ENCODE measurements around the gene RASSF4. TPM values are rescaled to one million over a fixed set of nuclear protein-coding genes. Genes with fewer than 3 reads are reported as not detected.

RASSF4 gene
- total and polyA plus RNA-seq, 12 donors: 41.2 to 120 (median 79.9) TPM

GRCh38 chr10:45035673-45036072 is 76.1 kb downstream of the RASSF4 start:
- H3K27me3 ChIP-seq: no peaks in the 10 kb centered on the region
- H3K9me3 ChIP-seq: peaks cover 0 to 16% (median 2%) of the 10 kb centered on the region in 11 donors
- H3K4me1 ChIP-seq: no peaks in the 10 kb centered on the region
- no peak overlapping the region for H3K4me3 ChIP-seq
- no peak for DNase-seq
- no peak for ATAC-seq
- no peak for TF ChIP-seq CTCF (IDR thresholded peaks at IDR 0.05)
- intact Hi-C loops (cut with DNase I): no loop called here
- H3K27ac ChIP-seq: no peak overlapping the region
- no peaks in the 10 kb centered on the region for H3K36me3 ChIP-seq

- DNase-seq: no peak
- Histone ChIP-seq H3K4me1 (no peaks in the 10 kb centered on the region), H3K9me3 (no peaks in the 10 kb centered on the region), H3K27me3 (no peaks in the 10 kb centered on the region), H3K4me3 (no peak overlapping the region), H3K36me3 (no peaks in the 10 kb centered on the region), H3K27ac (no peak overlapping the region)
- intact Hi-C loops (cut with DNase I): no loop called here
- no peak for TF ChIP-seq CTCF (IDR thresholded peaks at IDR 0.05)
- ATAC-seq: no peak
Measured at GRCh38 chr10:45040921-45041542, 81.4 kb downstream of the RASSF4 start.

GRCh38 chr10:45044290-45044689 is 84.7 kb downstream of the RASSF4 start:
- WGBS, 2 donors: 38 to 46% methylated on average over 7 of the region's 7 CpGs
- intact Hi-C loops (cut with DNase I): no loop called here
- DNase-seq (no peak), ATAC-seq (no peak)
- no peak overlapping the region for H3K27ac ChIP-seq
- no peaks in the 10 kb centered on the region for H3K27me3 ChIP-seq
- H3K36me3 ChIP-seq: no peaks in the 10 kb centered on the region
- H3K9me3 ChIP-seq: peaks cover 0 to 13% (median 5%) of the 10 kb centered on the region in 11 donors
- H3K4me1 ChIP-seq: no peaks in the 10 kb centered on the region
- H3K4me3 ChIP-seq: no peak overlapping the region
- no peak for TF ChIP-seq CTCF (IDR thresholded peaks at IDR 0.05)

Other genes with a start within 250 kb of the RASSF4 start
- gene TMEM72, start 48.5 kb upstream of the RASSF4 start, total RNA-seq: under 1 TPM in 2 of 10 donors, not detected in 8; 0.17 to 0.22 TPM
- not detected for gene TMEM72, start 48.5 kb upstream of the RASSF4 start, polyA plus RNA-seq
- gene DEPP1, start 19.0 kb downstream of the RASSF4 start, total RNA-seq: 100 to 1,000 TPM in 1 of 10 donors, 10 to 100 TPM in 9; 10.0 to 172 (median 23.8) TPM
- gene DEPP1, start 19.0 kb downstream of the RASSF4 start, polyA plus RNA-seq: 10 to 100 TPM; 27.6 to 40.3 TPM
- 10 to 100 TPM; 11.0 to 17.2 (median 15.4) TPM for gene ZNF22, start 41.1 kb downstream of the RASSF4 start, total RNA-seq
- 10 to 100 TPM; 16.2 to 16.3 TPM for gene ZNF22, start 41.1 kb downstream of the RASSF4 start, polyA plus RNA-seq

All from heart right ventricle (tissue), 16 donors.